Gastrocnemius medialis (tissue), 4 donors: ENCODE measurements around the gene HSP90AB1. TPM values are rescaled to one million over a fixed set of nuclear protein-coding genes. Genes with fewer than 3 reads are reported as not detected.

ENCODE experiments used
- ATAC-seq, 2 donors: fragments of 150-250 bp; one replicate each; pipeline ENCODE4 v1.9.1; 2016
- DNase-seq, 2 donors: peaks; one replicate each; pipeline ENCODE4 v3.0.0-alpha.2; 2019
- H3K27ac ChIP-seq, 4 donors: fragments of 200-600 bp; sonication (generic); 1 replicate in 1 of 4; 2 replicates in 3 of 4; pipeline ENCODE4 v1.5.1; 2016 to 2018; ENCODE audit warnings: mild to moderate bottlenecking in 2 of 4, moderate library complexity in 1 of 4
- H3K27me3 ChIP-seq, 3 donors: fragments of 200-600 bp; sonication (generic) in 2 of 3; 1 replicate in 1 of 3; 2 replicates in 2 of 3; pipeline versions ENCODE4 v1.5.1 to v1.6.0; 2016 to 2019; ENCODE audit warnings: mild to moderate bottlenecking in 1 of 3, moderate library complexity in 1 of 3
- H3K36me3 ChIP-seq, 2 donors: fragments of 200-600 bp; sonication (generic) in 1 of 2; one replicate each; pipeline ENCODE4 v1.5.1; 2017 to 2018
- H3K4me1 ChIP-seq, 2 donors: fragments of 200-600 bp; sonication (generic) in 1 of 2; one replicate each; pipeline ENCODE4 v1.5.1; 2016 to 2017; ENCODE audit warnings: mild to moderate bottlenecking in 2 of 2
- H3K4me3 ChIP-seq, 4 donors: fragments of 200-600 bp; sonication (generic) in 3 of 4; 1 replicate in 1 of 4; 2 replicates in 3 of 4; pipeline ENCODE4 v1.5.1; 2016 to 2019; ENCODE audit warnings: mild to moderate bottlenecking in 2 of 4
- H3K9me3 ChIP-seq, 3 donors: fragments of 200-600 bp; sonication (generic) in 2 of 3; 1 replicate in 1 of 3; 2 replicates in 2 of 3; pipeline ENCODE4 v1.5.1; 2016 to 2019
- POLR2A ChIP-seq, 2 donors: fragments of 450-650 bp; IDR thresholded peaks; one replicate each; pipeline ENCODE4 v1.6.1; 2017; ENCODE audit warnings: antibody characterized with exemption in 2 of 2, mild to moderate bottlenecking in 2 of 2, moderate library complexity in 2 of 2
- in situ Hi-C, 4 donors: fragments of 200-750 bp; cut with MboI; loops; one replicate each; pipeline versions ENCODE4 v1.15.0 to v1.8.0; 2017; ENCODE audit warnings: low sequenced_read_pairs in 4 of 4
- intact Hi-C: fragments of 100-400 bp; cut with DNase I; formaldehyde crosslinking; loops from one replicate; pipeline ENCODE4 v1.15.1; 2023; ENCODE audit warnings: low total_unique reads
- total RNA-seq, 4 donors: library from RNA; depleted of rRNA; stranded (reverse); fragments of >200 nt; gene quantifications; one replicate each; pipeline versions ENCODE4 v1.1.0 to v1.2.3, GENCODE V29; 2016
- TF ChIP-seq, protein P1 (sequence below), 5 experiments: fragments of 450-650 bp in 3 of 5; fragments of 200-600 bp in 2 of 5; sonication (generic) in 2 of 5; IDR thresholded peaks in 4 of 5; conservative IDR thresholded peaks in 1 of 5; 1 replicate in 4 of 5; 2 replicates in 1 of 5; pipeline ENCODE4 v1.5.1; 2016 to 2019; ENCODE audit warnings: antibody characterized with exemption in 5 of 5, mild to moderate bottlenecking in 3 of 5, moderate library complexity in 3 of 5

HSP90AB1 gene
- total RNA-seq, 4 donors from 2014 or later, result 878 to 1,576 (median 1,106) TPM

DNA sequence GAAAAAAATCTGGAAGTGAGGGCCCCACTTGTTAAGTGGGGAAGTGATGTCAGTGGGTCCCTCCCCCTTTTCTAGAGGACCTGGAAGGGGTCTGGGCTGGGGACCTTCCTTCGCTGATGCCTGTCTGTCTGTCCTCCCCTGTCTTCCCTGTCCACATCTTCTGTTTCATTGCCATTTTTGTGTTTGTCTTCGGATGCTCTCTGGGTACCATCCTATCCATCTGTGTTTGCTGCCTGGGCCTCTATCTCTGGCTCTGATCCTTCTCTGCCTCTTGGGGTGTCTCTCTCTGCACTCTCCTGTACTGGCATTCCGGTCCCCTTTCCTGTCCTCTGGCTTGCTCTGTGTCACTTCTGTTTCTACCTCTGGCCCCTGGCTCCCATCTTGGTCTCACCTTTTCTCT lies 25.6 kb downstream of the HSP90AB1 start:
- in situ Hi-C loops, result no loop called here
- Histone ChIP-seq H3K27ac (no peak overlapping the region), H3K4me3 (no peak overlapping the region), H3K27me3 (peaks cover 40 to 46% (median 42%) of the 10 kb centered on the region in 3 donors), H3K4me1 (no peaks in the 10 kb centered on the region), H3K9me3 (no peaks in the 10 kb centered on the region), H3K36me3 (no peaks in the 10 kb centered on the region)
- DNase-seq (no peak), ATAC-seq (no peak)
- intact Hi-C loops, result no loop called here
- TF ChIP-seq POLR2A (IDR thresholded peaks at IDR 0.05), result no peak

DNA sequence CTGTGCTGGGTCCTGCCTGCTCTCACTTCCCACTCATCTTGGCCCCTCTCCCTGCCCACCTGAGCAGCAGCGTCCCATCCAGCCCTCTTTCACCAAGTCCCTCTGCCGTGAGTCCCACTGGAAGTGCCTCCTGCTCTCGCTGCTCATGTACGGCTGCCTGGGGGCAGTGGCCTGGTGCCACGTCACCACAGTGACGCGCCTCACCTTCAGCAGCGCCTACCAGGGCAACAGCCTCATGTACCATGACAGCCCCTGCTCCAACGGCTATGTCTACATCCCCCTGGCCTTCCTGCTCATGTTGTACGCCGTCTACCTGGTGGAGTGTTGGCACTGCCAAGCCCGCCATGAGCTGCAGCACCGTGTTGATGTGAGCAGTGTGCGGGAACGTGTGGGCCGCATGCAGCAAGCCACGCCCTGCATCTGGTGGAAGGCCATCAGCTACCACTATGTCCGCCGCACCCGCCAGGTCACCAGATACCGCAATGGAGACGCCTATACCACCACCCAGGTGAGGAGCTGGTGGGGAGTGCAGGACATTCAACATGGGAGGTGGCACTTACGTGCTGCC lies 26.2 kb downstream of the HSP90AB1 start:
- Histone ChIP-seq H3K4me1 (no peaks in the 10 kb centered on the region), H3K27ac (no peak overlapping the region), H3K9me3 (no peaks in the 10 kb centered on the region), H3K4me3 (no peak overlapping the region), H3K36me3 (no peaks in the 10 kb centered on the region), H3K27me3 (peaks cover 40 to 45% (median 44%) of the 10 kb centered on the region in 3 donors)
- TF ChIP-seq, protein P1, sequence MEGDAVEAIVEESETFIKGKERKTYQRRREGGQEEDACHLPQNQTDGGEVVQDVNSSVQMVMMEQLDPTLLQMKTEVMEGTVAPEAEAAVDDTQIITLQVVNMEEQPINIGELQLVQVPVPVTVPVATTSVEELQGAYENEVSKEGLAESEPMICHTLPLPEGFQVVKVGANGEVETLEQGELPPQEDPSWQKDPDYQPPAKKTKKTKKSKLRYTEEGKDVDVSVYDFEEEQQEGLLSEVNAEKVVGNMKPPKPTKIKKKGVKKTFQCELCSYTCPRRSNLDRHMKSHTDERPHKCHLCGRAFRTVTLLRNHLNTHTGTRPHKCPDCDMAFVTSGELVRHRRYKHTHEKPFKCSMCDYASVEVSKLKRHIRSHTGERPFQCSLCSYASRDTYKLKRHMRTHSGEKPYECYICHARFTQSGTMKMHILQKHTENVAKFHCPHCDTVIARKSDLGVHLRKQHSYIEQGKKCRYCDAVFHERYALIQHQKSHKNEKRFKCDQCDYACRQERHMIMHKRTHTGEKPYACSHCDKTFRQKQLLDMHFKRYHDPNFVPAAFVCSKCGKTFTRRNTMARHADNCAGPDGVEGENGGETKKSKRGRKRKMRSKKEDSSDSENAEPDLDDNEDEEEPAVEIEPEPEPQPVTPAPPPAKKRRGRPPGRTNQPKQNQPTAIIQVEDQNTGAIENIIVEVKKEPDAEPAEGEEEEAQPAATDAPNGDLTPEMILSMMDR (IDR thresholded peaks at IDR 0.05 in 4 of 5, conservative IDR thresholded peaks at IDR 0.05 in 1 of 5), result no peak
- no peak for TF ChIP-seq POLR2A (IDR thresholded peaks at IDR 0.05)
- DNase-seq, result no peak
- in situ Hi-C loops (no loop called here), intact Hi-C loops (no loop called here)
- ATAC-seq, result no peak

DNA sequence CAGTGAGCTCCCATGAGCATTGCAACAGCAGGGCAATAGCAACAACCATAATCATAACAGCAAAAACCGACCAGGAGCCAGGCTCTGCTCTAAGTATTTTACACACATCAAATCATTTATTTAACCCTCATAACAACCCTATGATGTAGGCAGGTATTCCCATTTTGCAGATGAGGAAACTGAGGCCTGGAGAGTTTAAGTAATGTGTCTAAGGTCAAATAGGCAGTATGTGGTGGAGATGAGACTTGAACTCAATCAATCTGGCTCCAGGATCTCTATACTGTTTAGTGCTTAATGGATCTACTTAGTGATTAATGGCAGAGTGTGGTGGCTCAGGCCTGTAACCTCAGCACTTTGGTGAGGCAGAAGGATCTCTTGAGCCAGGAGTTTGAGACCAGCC lies 26.7 kb downstream of the HSP90AB1 start:
- Histone ChIP-seq H3K4me1 (no peaks in the 10 kb centered on the region), H3K4me3 (no peak overlapping the region), H3K9me3 (no peaks in the 10 kb centered on the region), H3K36me3 (no peaks in the 10 kb centered on the region), H3K27ac (no peak overlapping the region), H3K27me3 (peaks cover 37 to 47% (median 38%) of the 10 kb centered on the region in 3 donors)
- DNase-seq, result no peak
- intact Hi-C loops, result no loop called here
- TF ChIP-seq POLR2A (IDR thresholded peaks at IDR 0.05), result no peak
- TF ChIP-seq, protein P1 (IDR thresholded peaks at IDR 0.05 in 4 of 5, conservative IDR thresholded peaks at IDR 0.05 in 1 of 5), result no peak
- ATAC-seq, result no peak
- in situ Hi-C loops, result no loop called here

DNA sequence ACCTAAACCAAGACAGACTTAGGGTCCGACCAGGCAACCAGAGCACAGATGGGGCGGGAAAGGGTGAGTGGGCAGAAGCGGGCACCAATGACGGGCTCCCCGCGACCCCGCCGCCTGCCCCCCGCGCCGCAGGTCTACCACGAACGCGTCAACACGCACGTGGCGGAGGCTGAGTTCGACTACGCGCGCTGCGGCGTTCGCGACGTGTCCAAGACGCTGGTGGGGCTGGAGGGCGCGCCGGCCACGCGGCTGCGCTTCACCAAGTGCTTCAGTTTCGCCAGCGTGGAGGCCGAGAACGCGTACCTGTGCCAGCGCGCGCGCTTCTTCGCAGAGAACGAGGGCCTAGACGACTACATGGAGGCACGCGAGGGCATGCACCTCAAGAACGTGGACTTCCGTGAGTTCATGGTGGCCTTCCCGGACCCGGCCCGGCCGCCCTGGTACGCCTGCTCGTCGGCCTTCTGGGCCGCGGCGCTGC lies 28.4 kb downstream of the HSP90AB1 start:
- intact Hi-C loops (no loop called here), in situ Hi-C loops (no loop called here)
- H3K36me3 ChIP-seq, result no peaks in the 10 kb centered on the region
- DNase-seq, result no peak
- H3K27me3 ChIP-seq, result peaks cover 22 to 32% (median 24%) of the 10 kb centered on the region in 3 donors
- TF ChIP-seq POLR2A (IDR thresholded peaks at IDR 0.05), result no peak
- TF ChIP-seq, protein P1 (IDR thresholded peaks at IDR 0.05 in 4 of 5, conservative IDR thresholded peaks at IDR 0.05 in 1 of 5), result no peak
- H3K4me1 ChIP-seq, result no peaks in the 10 kb centered on the region
- no peak overlapping the region for H3K27ac ChIP-seq
- no peaks in the 10 kb centered on the region for H3K9me3 ChIP-seq
- H3K4me3 ChIP-seq, result peak overlapping the region in 2 of 4 donors; percentile 45 to 49
- ATAC-seq, result no peak

DNA sequence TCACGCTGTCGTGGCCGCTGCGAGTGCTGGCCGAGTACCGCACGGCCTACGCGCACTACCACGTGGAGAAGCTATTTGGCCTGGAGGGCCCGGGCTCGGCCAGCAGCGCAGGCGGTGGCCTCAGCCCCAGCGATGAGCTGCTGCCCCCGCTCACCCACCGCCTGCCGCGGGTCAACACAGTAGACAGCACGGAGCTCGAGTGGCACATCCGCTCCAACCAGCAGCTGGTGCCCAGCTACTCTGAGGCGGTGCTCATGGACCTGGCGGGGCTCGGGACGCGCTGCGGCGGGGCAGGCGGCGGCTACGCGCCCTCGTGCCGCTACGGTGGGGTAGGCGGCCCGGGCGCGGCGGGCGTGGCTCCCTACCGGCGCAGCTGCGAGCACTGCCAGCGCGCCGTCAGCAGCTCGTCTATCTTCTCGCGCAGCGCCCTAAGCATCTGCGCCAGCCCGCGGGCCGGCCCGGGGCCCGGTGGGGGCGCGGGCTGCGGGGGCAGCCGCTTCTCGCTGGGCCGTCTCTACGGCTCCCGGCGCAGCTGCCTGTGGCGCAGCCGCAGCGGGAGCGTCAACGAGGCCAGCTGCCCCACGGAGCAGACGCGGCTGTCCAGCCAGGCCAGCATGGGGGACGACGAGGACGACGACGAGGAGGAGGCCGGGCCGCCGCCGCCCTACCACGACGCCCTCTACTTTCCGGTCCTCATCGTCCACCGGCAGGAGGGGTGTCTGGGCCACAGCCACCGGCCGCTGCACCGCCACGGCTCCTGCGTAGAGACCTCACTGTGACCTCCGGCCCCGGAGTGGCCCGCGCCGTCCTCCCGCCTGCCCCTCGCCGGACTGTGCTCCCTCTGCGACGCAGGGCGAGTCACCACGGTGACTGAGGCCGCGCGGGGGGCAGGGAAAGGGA lies 29.1 kb downstream of the HSP90AB1 start:
- peak; percentile 37 to 46 for ATAC-seq
- intact Hi-C loops, result no loop called here
- no peak overlapping the region for H3K27ac ChIP-seq
- in situ Hi-C loops, result no loop called here
- no peak for DNase-seq
- no peaks in the 10 kb centered on the region for H3K36me3 ChIP-seq
- no peak for TF ChIP-seq POLR2A (IDR thresholded peaks at IDR 0.05)
- TF ChIP-seq, protein P1 (IDR thresholded peaks at IDR 0.05 in 4 of 5, conservative IDR thresholded peaks at IDR 0.05 in 1 of 5), result no peak
- no peaks in the 10 kb centered on the region for H3K4me1 ChIP-seq
- peaks cover 20 to 30% (median 21%) of the 10 kb centered on the region in 3 donors for H3K27me3 ChIP-seq
- H3K4me3 ChIP-seq, result peak overlapping the region; percentile 8 to 49 (median 30)
- no peaks in the 10 kb centered on the region for H3K9me3 ChIP-seq
